Kidney epithelial cell (primary cell): ENCODE measurements around the gene APLN. TPM values are rescaled to one million over a fixed set of nuclear protein-coding genes. Genes with fewer than 3 reads are reported as not detected.

Source experiments
- DNase-seq: peaks from one replicate; pipeline ENCODE4 v3.0.0-alpha.2; 2010; ENCODE audit warnings: low read depth
- H3K27me3 ChIP-seq: 2 replicates; pipeline ENCODE4 v1.6.0; 2011; ENCODE audit warnings: low read length; ENCODE audit not compliant: control insufficient read depth, insufficient read depth
- H3K36me3 ChIP-seq: 2 replicates; pipeline ENCODE4 v1.5.1; 2011; ENCODE audit warnings: low read length; ENCODE audit not compliant: control insufficient read depth, insufficient read depth
- H3K4me3 ChIP-seq: 2 replicates; pipeline ENCODE4 v1.5.1; 2011; ENCODE audit warnings: low read depth, mild to moderate bottlenecking, control low read depth, low read length
- CTCF ChIP-seq: IDR thresholded peaks from 2 replicates; pipeline ENCODE4 v1.5.1; 2011; ENCODE audit warnings: mild to moderate bottlenecking, moderate library complexity, low read length, control low read depth, inconsistent platforms; ENCODE audit not compliant: insufficient read depth, poor library complexity, severe bottlenecking
- total RNA-seq: library from RNA; depleted of rRNA; stranded (reverse); fragments of >200 nt; gene quantifications from 2 replicates; pipeline ENCODE4 v1.2.3, GENCODE V29; 2015

Gene APLN, protein sequence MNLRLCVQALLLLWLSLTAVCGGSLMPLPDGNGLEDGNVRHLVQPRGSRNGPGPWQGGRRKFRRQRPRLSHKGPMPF
- 0.14 and 0.17 TPM in 2 replicates for total RNA-seq

DNA sequence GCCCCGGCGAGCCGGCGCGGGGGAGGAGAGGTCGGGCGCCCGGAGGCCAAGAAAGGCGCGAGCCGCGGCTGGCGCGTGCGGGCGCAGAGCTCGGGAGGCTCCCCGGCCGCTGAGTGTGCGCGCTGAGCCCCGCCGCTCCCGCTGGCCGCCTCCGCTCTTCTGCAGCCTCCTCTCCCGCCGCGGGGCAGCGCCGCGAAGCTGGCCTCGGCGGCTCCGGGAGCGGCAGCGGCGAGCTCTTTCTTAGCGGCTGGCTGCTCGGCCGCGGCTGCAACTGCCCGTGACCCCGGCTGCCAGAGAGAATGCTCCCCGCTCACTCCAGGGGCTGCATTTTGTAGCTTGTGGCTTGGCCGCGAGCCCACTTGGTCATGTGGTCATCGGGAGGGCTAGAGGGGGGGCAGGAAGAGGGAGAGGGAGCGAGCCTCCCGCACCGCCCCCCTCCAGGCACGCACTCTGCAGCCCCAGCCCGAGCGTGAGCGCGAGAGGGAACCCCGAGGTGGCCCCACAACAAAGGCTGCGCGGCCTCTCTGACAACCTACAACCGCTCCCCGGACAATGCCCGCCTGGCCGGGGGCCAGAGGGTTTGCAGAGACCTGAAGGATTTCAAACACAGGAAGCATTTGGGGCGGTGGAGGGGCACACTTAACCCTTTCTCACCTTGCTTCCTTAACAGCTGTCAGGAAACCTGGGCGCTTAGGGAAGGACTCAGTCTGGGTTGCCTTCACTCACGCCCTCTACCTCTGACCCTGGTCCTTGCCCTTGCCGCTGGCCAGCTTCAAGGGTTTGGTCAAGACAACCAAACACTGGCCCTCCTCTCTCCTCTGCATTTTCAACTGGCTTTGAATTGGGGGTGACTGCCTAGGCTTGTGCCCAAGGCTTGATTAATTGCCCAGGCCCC is at the start of gene APLN:
Gene APLN (minus strand): TSS at position 305 of the 895 bp plus-strand sequence. CDS start 326 bp downstream, outside the sequence.
- no peak for TF ChIP-seq CTCF
- Histone ChIP-seq H3K27me3 (peaks cover 16% of the 10 kb centered on the region), H3K36me3 (no peaks in the 10 kb centered on the region), H3K4me3 (peak within 1 kb of the TSS; percentile 17)
- DNase-seq: no peak

- H3K4me3 ChIP-seq: no peak overlapping the region
- no peak for DNase-seq
- no peak for TF ChIP-seq CTCF
- no peaks in the 10 kb centered on the region for H3K27me3 ChIP-seq
- H3K36me3 ChIP-seq: no peaks in the 10 kb centered on the region
Observed at GRCh38 chrX:129704491-129704890, 49.7 kb upstream of the APLN start.

DNA sequence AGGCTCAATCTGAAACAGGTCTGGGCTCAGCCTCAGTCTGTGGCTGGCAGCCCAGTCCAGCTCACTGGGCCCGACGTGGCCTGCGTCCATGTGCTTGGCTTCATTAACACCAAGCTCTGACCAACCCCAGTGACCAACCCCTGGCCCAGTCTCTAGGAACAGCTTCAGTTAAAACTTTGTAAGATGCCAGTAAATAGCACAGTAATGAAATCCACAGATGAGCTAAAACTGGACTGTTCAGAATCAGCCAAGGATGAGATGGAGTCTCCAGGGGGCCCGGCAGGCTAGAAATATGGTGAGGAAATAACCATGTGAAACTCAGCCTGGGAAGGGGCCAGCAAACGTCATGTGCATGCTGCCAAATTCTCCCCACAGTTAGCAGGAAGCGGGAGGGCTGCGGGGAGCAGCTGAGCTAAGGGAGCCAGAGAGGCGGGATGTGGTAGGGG is 46.9 kb upstream of the APLN start:
- no peak for TF ChIP-seq CTCF
- Histone ChIP-seq H3K4me3 (no peak overlapping the region), H3K27me3 (no peaks in the 10 kb centered on the region), H3K36me3 (no peaks in the 10 kb centered on the region)
- no peak for DNase-seq

DNA sequence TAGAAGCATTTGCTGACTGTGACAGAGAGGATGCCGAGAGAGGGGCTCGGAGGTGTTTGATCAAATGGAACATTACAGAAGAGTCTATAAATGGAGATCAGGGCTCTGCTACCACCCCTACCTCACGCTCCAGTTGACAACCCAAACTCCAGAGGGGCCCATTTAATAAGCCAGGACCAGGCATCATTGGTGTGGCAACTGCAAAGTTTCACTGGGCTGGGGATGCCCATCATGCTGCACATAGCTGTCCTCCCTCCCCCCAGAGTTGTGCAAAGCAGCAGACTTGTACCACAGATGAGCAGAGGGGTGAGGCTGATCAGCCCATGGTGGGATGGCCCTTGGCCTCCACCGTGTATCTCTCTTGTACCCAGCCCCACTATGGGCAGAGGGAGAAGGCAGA is 45.8 kb upstream of the APLN start:
- TF ChIP-seq CTCF: no peak
- H3K27me3 ChIP-seq: no peaks in the 10 kb centered on the region
- DNase-seq: no peak
- H3K4me3 ChIP-seq: no peak overlapping the region
- H3K36me3 ChIP-seq: no peaks in the 10 kb centered on the region

GRCh38 chrX:129698150-129698549 is 43.4 kb upstream of the APLN start:
- TF ChIP-seq CTCF: no peak
- no peak for DNase-seq
- Histone ChIP-seq H3K27me3 (no peaks in the 10 kb centered on the region), H3K4me3 (no peak overlapping the region), H3K36me3 (no peaks in the 10 kb centered on the region)
